Activated T-cell treated with anti-CD3 and anti-CD28 coated beads, Interleukin-2, amount 50 U/mL, for 4 hours (primary cell): ENCODE measurements around the gene HACD1. TPM values are rescaled to one million over a fixed set of nuclear protein-coding genes. Genes with fewer than 3 reads are reported as not detected.
A peak's percentile ranks its signal among the peaks of the same experiment; 100 is the strongest.
"Not testable (repeated sequence)": the region's sequence is repeated elsewhere in the genome, so short reads cannot be mapped to it uniquely, and the experiment has no call there.

Experiments used
- ATAC-seq, 2 donors: fragments of 200-7000 bp; cut with Tn5 transposase; one replicate each; pipeline ENCODE4 v1.10.0; 2021
- DNase-seq: peaks from one replicate; pipeline ENCODE4 v3.0.0-alpha.2; 2020
- H3K27me3 Mint-ChIP-seq: one replicate; pipeline ENCODE4 v1.8.0; 2021; ENCODE audit warnings: low read depth, mixed read lengths
- H3K36me3 Mint-ChIP-seq: one replicate; pipeline ENCODE4 v1.8.0; 2022; ENCODE audit warnings: mixed read lengths; ENCODE audit not compliant: insufficient read depth
- H3K4me1 Mint-ChIP-seq: one replicate; pipeline ENCODE4 v1.8.0; 2021; ENCODE audit warnings: low read depth, mixed read lengths
- H3K4me3 Mint-ChIP-seq: one replicate; pipeline ENCODE4 v1.8.0; 2021; ENCODE audit warnings: mild to moderate bottlenecking, moderate library complexity, mixed read lengths
- H3K9me3 Mint-ChIP-seq: one replicate; pipeline ENCODE4 v1.8.0; 2021; ENCODE audit warnings: mixed read lengths
- total RNA-seq, 3 donors: library from RNA; stranded (reverse); gene quantifications; one replicate each; pipeline ENCODE4 v1.2.1, GENCODE V29; 2021

Gene HACD1
- total RNA-seq, 3 donors from 2014 or later = 0.71 to 0.92 (median 0.76) TPM

GRCh38 chr10:17649052-17649451, 31.9 kb upstream of the HACD1 start:
- Mint-ChIP-seq H3K4me3 (peak overlapping the region; percentile 58), H3K36me3 (peaks cover 41% of the 10 kb centered on the region), H3K27me3 (no peaks in the 10 kb centered on the region), H3K4me1 (peaks cover 78% of the 10 kb centered on the region), H3K9me3 (peaks cover 12% of the 10 kb centered on the region)
- ATAC-seq (no peak), DNase-seq (no peak)

- ATAC-seq (no peak), DNase-seq (peak; percentile 20)
- no peaks in the 10 kb centered on the region for H3K27me3 Mint-ChIP-seq
- peaks cover 35% of the 10 kb centered on the region for H3K36me3 Mint-ChIP-seq
- H3K4me3 Mint-ChIP-seq = peak overlapping the region; percentile 58
- peaks cover 75% of the 10 kb centered on the region for H3K4me1 Mint-ChIP-seq
- H3K9me3 Mint-ChIP-seq = peaks cover 7% of the 10 kb centered on the region
Observed at GRCh38 chr10:17648243-17649035, 31.3 kb upstream of the HACD1 start.

GRCh38 chr10:17647326-17647725, 30.2 kb upstream of the HACD1 start:
- Mint-ChIP-seq H3K4me3 (peak overlapping the region; percentile 43), H3K4me1 (peaks cover 75% of the 10 kb centered on the region), H3K36me3 (peaks cover 27% of the 10 kb centered on the region), H3K9me3 (no peaks in the 10 kb centered on the region), H3K27me3 (no peaks in the 10 kb centered on the region)
- ATAC-seq = no peak
- no peak for DNase-seq

- peak; percentile 49 to 54 for ATAC-seq
- H3K4me1 Mint-ChIP-seq = peaks cover 65% of the 10 kb centered on the region
- DNase-seq = no peak
- H3K9me3 Mint-ChIP-seq = no peaks in the 10 kb centered on the region
- peak overlapping the region; percentile 99 for H3K4me3 Mint-ChIP-seq
- H3K27me3 Mint-ChIP-seq = no peaks in the 10 kb centered on the region
- H3K36me3 Mint-ChIP-seq = peaks cover 13% of the 10 kb centered on the region
Observed at GRCh38 chr10:17645621-17646345, 28.6 kb upstream of the HACD1 start.

GRCh38 chr10:17644485-17644943, 27.3 kb upstream of the HACD1 start:
- DNase-seq (no peak), ATAC-seq (peak; percentile 5 to 8)
- no peaks in the 10 kb centered on the region for H3K9me3 Mint-ChIP-seq
- H3K27me3 Mint-ChIP-seq = no peaks in the 10 kb centered on the region
- H3K36me3 Mint-ChIP-seq = peaks cover 11% of the 10 kb centered on the region
- H3K4me1 Mint-ChIP-seq = peaks cover 53% of the 10 kb centered on the region
- H3K4me3 Mint-ChIP-seq = peak overlapping the region; percentile 99

GRCh38 chr10:17643755-17644484, 26.7 kb upstream of the HACD1 start, which contains the start of gene STAM:
TSS of gene STAM (plus strand) at chr10:17644151. CDS start at chr10:17644340, 189 bp downstream.
- H3K4me3 Mint-ChIP-seq = peak within 1 kb of the TSS; percentile 99
- ATAC-seq (peak; percentile 90 to 91), DNase-seq (peak; percentile 87)
- H3K27me3 Mint-ChIP-seq = no peaks in the 10 kb centered on the region
- no peaks in the 10 kb centered on the region for H3K9me3 Mint-ChIP-seq
- peaks cover 11% of the 10 kb centered on the region for H3K36me3 Mint-ChIP-seq
- H3K4me1 Mint-ChIP-seq = peaks cover 48% of the 10 kb centered on the region

GRCh38 chr10:17643339-17643754, 26.2 kb upstream of the HACD1 start:
- H3K36me3 Mint-ChIP-seq = peaks cover 8% of the 10 kb centered on the region
- ATAC-seq = peak; percentile 34 to 46
- H3K4me1 Mint-ChIP-seq = peaks cover 42% of the 10 kb centered on the region
- H3K27me3 Mint-ChIP-seq = no peaks in the 10 kb centered on the region
- peak overlapping the region; percentile 99 for H3K4me3 Mint-ChIP-seq
- DNase-seq = peak; percentile 9
- no peaks in the 10 kb centered on the region for H3K9me3 Mint-ChIP-seq

- Mint-ChIP-seq H3K4me1 (peaks cover 19% of the 10 kb centered on the region), H3K36me3 (peaks cover 2% of the 10 kb centered on the region), H3K9me3 (no peaks in the 10 kb centered on the region), H3K27me3 (no peaks in the 10 kb centered on the region), H3K4me3 (no peak overlapping the region)
- ATAC-seq (no peak), DNase-seq (no peak)
Observed at GRCh38 chr10:17640331-17640816, 23.2 kb upstream of the HACD1 start.

- no peak overlapping the region for H3K4me3 Mint-ChIP-seq
- H3K27me3 Mint-ChIP-seq = no peaks in the 10 kb centered on the region
- peaks cover 2% of the 10 kb centered on the region for H3K36me3 Mint-ChIP-seq
- DNase-seq (no peak), ATAC-seq (no peak)
- no peaks in the 10 kb centered on the region for H3K9me3 Mint-ChIP-seq
- H3K4me1 Mint-ChIP-seq = peaks cover 3% of the 10 kb centered on the region
Observed at GRCh38 chr10:17637869-17638268, 20.7 kb upstream of the HACD1 start.

- no peaks in the 10 kb centered on the region for H3K9me3 Mint-ChIP-seq
- H3K36me3 Mint-ChIP-seq = no peaks in the 10 kb centered on the region
- H3K27me3 Mint-ChIP-seq = no peaks in the 10 kb centered on the region
- H3K4me1 Mint-ChIP-seq = no peaks in the 10 kb centered on the region
- no peak overlapping the region for H3K4me3 Mint-ChIP-seq
- ATAC-seq (no peak), DNase-seq (no peak)
Observed at GRCh38 chr10:17633353-17633752, 16.2 kb upstream of the HACD1 start.

GRCh38 chr10:17632590-17632989, 15.4 kb upstream of the HACD1 start:
- not testable (repeated sequence) for H3K27me3 Mint-ChIP-seq, H3K36me3 Mint-ChIP-seq, DNase-seq, H3K4me3 Mint-ChIP-seq, H3K4me1 Mint-ChIP-seq, ATAC-seq, H3K9me3 Mint-ChIP-seq

GRCh38 chr10:17626656-17627055, 9.5 kb upstream of the HACD1 start:
- H3K4me3 Mint-ChIP-seq = no peak overlapping the region
- H3K9me3 Mint-ChIP-seq = no peaks in the 10 kb centered on the region
- H3K4me1 Mint-ChIP-seq = no peaks in the 10 kb centered on the region
- DNase-seq (no peak), ATAC-seq (no peak)
- no peaks in the 10 kb centered on the region for H3K36me3 Mint-ChIP-seq
- peaks cover 13% of the 10 kb centered on the region for H3K27me3 Mint-ChIP-seq

- Mint-ChIP-seq H3K9me3 (no peaks in the 10 kb centered on the region), H3K4me1 (no peaks in the 10 kb centered on the region), H3K36me3 (no peaks in the 10 kb centered on the region)
Observed at GRCh38 chr10:17624996-17625395, 7.8 kb upstream of the HACD1 start.

GRCh38 chr10:17622061-17622460, 4.9 kb upstream of the HACD1 start:
- H3K4me3 Mint-ChIP-seq = no peak overlapping the region
- no peak for DNase-seq

More at GRCh38 chr10:17624996-17625395, 7.8 kb upstream of the HACD1 start:
- Mint-ChIP-seq H3K4me3 (no peak overlapping the region), H3K27me3 (peaks cover 14% of the 10 kb centered on the region)
- DNase-seq (no peak), ATAC-seq (no peak)

More at GRCh38 chr10:17622061-17622460, 4.9 kb upstream of the HACD1 start:
- H3K9me3 Mint-ChIP-seq = no peaks in the 10 kb centered on the region
- peaks cover 33% of the 10 kb centered on the region for H3K27me3 Mint-ChIP-seq
- no peaks in the 10 kb centered on the region for H3K36me3 Mint-ChIP-seq
- ATAC-seq = no peak
- peaks cover 4% of the 10 kb centered on the region for H3K4me1 Mint-ChIP-seq
